ENCODE measurements around the gene ELAPOR2. TPM values are rescaled to one million over a fixed set of nuclear protein-coding genes. Genes with fewer than 3 reads are reported as not detected.
A peak's percentile ranks its signal among the peaks of the same experiment; 100 is the strongest.

Gene ELAPOR2
- total and polyA plus RNA-seq, 9 of the 15 experiments (the other 6 are each of a cell fraction or from before 2014, with no cell fraction given), result 9.2 to 72.0 (median 35.0) TPM

DNA sequence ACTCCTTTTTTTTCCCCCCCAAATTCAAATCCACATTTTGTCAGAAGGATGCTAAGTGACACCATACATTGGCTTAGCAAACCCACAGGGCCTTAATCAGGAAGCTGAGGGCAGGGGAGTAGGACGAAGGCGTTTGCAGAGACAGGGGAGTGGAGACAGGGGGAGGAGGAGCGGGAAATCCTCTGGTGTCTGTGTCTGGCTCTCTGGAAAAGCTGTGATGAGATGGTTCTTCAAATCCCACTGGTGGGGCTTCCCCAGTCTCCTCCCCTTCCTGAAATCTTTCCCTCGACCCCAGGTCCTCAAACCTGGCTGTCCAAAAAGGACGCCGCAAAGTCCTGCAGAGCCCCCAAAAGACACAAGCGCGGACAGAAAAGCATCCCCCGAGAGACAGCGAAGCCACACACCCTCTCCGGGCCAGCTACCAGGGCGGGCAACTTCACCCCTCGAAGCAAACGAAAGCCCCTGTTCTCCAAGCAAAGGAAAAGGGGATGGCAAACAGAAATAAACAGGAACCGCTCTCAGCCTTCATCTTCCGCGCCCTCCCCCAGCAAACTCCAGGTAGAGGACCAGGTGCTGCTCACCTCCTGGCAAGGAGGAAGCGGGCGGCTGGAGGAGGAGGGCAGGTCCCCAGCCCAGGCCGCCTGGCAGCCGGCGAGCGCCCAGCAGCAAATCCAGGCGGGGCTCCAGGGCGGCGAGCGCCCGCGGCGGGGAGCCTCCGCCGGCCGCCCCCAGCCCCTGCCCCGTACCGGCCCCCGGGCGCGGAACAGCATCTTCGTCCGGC, 520 bp downstream of the ELAPOR2 start (continued):
- TF ChIP-seq, protein P1, sequence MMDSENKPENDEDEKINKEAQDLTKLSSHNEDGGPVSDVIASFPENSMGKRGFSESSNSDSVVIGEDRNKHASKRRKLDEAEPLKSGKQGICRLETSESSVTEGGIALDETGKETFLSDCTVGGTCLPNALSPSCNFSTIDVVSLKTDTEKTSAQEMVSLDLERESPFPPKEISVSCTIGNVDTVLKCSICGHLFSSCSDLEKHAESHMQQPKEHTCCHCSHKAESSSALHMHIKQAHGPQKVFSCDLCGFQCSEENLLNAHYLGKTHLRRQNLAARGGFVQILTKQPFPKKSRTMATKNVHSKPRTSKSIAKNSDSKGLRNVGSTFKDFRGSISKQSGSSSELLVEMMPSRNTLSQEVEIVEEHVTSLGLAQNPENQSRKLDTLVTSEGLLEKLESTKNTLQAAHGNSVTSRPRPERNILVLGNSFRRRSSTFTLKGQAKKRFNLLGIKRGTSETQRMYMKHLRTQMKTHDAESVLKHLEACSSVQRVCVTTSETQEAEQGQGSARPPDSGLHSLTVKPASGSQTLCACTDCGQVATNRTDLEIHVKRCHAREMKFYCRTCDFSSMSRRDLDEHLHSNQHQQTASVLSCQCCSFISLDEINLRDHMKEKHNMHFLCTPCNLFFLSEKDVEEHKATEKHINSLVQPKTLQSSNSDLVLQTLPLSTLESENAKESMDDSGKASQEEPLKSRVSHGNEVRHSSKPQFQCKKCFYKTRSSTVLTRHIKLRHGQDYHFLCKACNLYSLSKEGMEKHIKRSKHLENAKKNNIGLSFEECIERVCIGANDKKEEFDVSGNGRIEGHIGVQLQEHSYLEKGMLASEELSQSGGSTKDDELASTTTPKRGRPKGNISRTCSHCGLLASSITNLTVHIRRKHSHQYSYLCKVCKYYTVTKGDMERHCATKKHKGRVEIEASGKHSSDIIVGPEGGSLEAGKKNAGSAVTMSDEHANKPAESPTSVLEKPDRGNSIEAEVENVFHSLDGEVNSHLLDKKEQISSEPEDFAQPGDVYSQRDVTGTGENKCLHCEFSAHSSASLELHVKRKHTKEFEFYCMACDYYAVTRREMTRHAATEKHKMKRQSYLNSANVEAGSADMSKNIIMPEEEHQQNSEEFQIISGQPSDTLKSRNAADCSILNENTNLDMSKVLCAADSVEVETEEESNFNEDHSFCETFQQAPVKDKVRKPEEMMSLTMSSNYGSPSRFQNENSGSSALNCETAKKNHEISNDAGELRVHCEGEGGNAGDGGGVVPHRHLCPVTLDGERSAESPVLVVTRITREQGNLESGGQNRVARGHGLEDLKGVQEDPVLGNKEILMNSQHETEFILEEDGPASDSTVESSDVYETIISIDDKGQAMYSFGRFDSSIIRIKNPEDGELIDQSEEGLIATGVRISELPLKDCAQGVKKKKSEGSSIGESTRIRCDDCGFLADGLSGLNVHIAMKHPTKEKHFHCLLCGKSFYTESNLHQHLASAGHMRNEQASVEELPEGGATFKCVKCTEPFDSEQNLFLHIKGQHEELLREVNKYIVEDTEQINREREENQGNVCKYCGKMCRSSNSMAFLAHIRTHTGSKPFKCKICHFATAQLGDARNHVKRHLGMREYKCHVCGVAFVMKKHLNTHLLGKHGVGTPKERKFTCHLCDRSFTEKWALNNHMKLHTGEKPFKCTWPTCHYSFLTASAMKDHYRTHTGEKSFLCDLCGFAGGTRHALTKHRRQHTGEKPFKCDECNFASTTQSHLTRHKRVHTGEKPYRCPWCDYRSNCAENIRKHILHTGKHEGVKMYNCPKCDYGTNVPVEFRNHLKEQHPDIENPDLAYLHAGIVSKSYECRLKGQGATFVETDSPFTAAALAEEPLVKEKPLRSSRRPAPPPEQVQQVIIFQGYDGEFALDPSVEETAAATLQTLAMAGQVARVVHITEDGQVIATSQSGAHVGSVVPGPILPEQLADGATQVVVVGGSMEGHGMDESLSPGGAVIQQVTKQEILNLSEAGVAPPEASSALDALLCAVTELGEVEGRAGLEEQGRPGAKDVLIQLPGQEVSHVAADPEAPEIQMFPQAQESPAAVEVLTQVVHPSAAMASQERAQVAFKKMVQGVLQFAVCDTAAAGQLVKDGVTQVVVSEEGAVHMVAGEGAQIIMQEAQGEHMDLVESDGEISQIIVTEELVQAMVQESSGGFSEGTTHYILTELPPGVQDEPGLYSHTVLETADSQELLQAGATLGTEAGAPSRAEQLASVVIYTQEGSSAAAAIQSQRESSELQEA (IDR thresholded peaks at IDR 0.05; ENCODE audit: low read depth), result no peak
- TF ChIP-seq ARHGAP35 (IDR thresholded peaks at IDR 0.05; ENCODE audit: partially characterized antibody) (no peak), KDM1A (IDR thresholded peaks at IDR 0.05) (0 out of 4 replicates have a peak, but pooled peaks of 1 of the 2 experiments have one; percentile 18), EHMT2 (IDR thresholded peaks at IDR 0.05) (no peak)
- TF ChIP-seq, protein P2, sequence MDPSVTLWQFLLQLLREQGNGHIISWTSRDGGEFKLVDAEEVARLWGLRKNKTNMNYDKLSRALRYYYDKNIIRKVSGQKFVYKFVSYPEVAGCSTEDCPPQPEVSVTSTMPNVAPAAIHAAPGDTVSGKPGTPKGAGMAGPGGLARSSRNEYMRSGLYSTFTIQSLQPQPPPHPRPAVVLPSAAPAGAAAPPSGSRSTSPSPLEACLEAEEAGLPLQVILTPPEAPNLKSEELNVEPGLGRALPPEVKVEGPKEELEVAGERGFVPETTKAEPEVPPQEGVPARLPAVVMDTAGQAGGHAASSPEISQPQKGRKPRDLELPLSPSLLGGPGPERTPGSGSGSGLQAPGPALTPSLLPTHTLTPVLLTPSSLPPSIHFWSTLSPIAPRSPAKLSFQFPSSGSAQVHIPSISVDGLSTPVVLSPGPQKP (CRISPR knock-in tag; IDR thresholded peaks at IDR 0.05), result no peak
- TF ChIP-seq, protein P3, sequence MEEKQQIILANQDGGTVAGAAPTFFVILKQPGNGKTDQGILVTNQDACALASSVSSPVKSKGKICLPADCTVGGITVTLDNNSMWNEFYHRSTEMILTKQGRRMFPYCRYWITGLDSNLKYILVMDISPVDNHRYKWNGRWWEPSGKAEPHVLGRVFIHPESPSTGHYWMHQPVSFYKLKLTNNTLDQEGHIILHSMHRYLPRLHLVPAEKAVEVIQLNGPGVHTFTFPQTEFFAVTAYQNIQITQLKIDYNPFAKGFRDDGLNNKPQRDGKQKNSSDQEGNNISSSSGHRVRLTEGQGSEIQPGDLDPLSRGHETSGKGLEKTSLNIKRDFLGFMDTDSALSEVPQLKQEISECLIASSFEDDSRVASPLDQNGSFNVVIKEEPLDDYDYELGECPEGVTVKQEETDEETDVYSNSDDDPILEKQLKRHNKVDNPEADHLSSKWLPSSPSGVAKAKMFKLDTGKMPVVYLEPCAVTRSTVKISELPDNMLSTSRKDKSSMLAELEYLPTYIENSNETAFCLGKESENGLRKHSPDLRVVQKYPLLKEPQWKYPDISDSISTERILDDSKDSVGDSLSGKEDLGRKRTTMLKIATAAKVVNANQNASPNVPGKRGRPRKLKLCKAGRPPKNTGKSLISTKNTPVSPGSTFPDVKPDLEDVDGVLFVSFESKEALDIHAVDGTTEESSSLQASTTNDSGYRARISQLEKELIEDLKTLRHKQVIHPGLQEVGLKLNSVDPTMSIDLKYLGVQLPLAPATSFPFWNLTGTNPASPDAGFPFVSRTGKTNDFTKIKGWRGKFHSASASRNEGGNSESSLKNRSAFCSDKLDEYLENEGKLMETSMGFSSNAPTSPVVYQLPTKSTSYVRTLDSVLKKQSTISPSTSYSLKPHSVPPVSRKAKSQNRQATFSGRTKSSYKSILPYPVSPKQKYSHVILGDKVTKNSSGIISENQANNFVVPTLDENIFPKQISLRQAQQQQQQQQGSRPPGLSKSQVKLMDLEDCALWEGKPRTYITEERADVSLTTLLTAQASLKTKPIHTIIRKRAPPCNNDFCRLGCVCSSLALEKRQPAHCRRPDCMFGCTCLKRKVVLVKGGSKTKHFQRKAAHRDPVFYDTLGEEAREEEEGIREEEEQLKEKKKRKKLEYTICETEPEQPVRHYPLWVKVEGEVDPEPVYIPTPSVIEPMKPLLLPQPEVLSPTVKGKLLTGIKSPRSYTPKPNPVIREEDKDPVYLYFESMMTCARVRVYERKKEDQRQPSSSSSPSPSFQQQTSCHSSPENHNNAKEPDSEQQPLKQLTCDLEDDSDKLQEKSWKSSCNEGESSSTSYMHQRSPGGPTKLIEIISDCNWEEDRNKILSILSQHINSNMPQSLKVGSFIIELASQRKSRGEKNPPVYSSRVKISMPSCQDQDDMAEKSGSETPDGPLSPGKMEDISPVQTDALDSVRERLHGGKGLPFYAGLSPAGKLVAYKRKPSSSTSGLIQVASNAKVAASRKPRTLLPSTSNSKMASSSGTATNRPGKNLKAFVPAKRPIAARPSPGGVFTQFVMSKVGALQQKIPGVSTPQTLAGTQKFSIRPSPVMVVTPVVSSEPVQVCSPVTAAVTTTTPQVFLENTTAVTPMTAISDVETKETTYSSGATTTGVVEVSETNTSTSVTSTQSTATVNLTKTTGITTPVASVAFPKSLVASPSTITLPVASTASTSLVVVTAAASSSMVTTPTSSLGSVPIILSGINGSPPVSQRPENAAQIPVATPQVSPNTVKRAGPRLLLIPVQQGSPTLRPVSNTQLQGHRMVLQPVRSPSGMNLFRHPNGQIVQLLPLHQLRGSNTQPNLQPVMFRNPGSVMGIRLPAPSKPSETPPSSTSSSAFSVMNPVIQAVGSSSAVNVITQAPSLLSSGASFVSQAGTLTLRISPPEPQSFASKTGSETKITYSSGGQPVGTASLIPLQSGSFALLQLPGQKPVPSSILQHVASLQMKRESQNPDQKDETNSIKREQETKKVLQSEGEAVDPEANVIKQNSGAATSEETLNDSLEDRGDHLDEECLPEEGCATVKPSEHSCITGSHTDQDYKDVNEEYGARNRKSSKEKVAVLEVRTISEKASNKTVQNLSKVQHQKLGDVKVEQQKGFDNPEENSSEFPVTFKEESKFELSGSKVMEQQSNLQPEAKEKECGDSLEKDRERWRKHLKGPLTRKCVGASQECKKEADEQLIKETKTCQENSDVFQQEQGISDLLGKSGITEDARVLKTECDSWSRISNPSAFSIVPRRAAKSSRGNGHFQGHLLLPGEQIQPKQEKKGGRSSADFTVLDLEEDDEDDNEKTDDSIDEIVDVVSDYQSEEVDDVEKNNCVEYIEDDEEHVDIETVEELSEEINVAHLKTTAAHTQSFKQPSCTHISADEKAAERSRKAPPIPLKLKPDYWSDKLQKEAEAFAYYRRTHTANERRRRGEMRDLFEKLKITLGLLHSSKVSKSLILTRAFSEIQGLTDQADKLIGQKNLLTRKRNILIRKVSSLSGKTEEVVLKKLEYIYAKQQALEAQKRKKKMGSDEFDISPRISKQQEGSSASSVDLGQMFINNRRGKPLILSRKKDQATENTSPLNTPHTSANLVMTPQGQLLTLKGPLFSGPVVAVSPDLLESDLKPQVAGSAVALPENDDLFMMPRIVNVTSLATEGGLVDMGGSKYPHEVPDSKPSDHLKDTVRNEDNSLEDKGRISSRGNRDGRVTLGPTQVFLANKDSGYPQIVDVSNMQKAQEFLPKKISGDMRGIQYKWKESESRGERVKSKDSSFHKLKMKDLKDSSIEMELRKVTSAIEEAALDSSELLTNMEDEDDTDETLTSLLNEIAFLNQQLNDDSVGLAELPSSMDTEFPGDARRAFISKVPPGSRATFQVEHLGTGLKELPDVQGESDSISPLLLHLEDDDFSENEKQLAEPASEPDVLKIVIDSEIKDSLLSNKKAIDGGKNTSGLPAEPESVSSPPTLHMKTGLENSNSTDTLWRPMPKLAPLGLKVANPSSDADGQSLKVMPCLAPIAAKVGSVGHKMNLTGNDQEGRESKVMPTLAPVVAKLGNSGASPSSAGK (IDR thresholded peaks at IDR 0.05), result 0 out of 2 replicates have a peak, but pooled peaks have one; percentile 11

All from K562 (cell line).